Measurements from ENCODE around the gene CREBZF. TPM values are rescaled to one million over a fixed set of nuclear protein-coding genes. Genes with fewer than 3 reads are reported as not detected.

The CREBZF gene
- total and polyA plus RNA-seq, 9 of the 15 experiments (the other 6 are each of a cell fraction or from before 2014, with no cell fraction given): 7.2 to 70.2 (median 40.5) TPM

- FAIRE-seq (no peak), ATAC-seq (no peak), DNase-seq (ENCODE audit: extremely low read depth in 1 of 4, low spot score in 3 of 4) (no peak)
- Histone ChIP-seq H4K20me1 (replicated peaks; ENCODE audit: control insufficient read depth, insufficient read depth, low read length) (peaks cover 16% of the 10 kb centered on the region), H3K27me3 (ENCODE audit: control insufficient read depth in 2 of 2, insufficient read depth in 2 of 2, low read length in 2 of 2) (no peaks in the 10 kb centered on the region), H3K79me2 (ENCODE audit: control insufficient read depth, insufficient read depth, low read length) (peaks cover 32% of the 10 kb centered on the region), H3K9ac (ENCODE audit: insufficient read depth in 1 of 2, low read depth in 2 of 2, low read length in 2 of 2) (no peak overlapping the region), H3K4me1 (replicated peaks in 1 of 2; ENCODE audit: control insufficient read depth in 2 of 2, insufficient read depth in 2 of 2, low read length in 2 of 2) (peaks cover 5 to 14% of the 10 kb centered on the region in 2 experiments; a peak in 3 of 5 replicates), H3K4me2 (ENCODE audit: insufficient read depth, low read length) (no peak overlapping the region), H3K36me3 (ENCODE audit: control insufficient read depth, insufficient read depth, low read length) (peaks cover 15% of the 10 kb centered on the region), H3K27ac (ENCODE audit: extremely low read depth, low read depth, low read length) (no peak overlapping the region), H2AFZ (ENCODE audit: low read depth, low read length) (peak overlapping the region; percentile 99; the same call in 1 of the 2 replicates), H3K9me1 (ENCODE audit: control insufficient read depth, insufficient read depth, low read length) (no peaks in the 10 kb centered on the region), H3K9me3 (replicated peaks; ENCODE audit: control insufficient read depth, insufficient read depth, low read depth, low read length) (no peaks in the 10 kb centered on the region), H3K4me3 (no peak overlapping the region)
- BruUV-seq (replicated peaks): no TSS peak
- intact Hi-C loops (cut with micrococcal nuclease): loop anchor here (10.0 kb wide), 2 partner anchors 508 to 578 kb away; partner anchors contain the start of gene EED
- ChIA-PET POLR2A (no interaction called here), CTCF (ENCODE audit: low intra/inter-chr PET ratio) (no interaction called here)
- in situ Hi-C loops (cut with MboI): no loop called here
- 92% methylated on average over 3 of the region's 3 CpGs for WGBS (ENCODE audit: insufficient coverage, low coverage, missing lambda C conversion rate)
- no peak for TF ChIP-seq MXI1 (IDR thresholded peaks at IDR 0.05; ENCODE audit: low read depth, low read length)
- TF ChIP-seq TBP (optimal IDR thresholded peaks at IDR 0.05; ENCODE audit: low read depth, low read length): no peak
- no peak for TF ChIP-seq COPS2 (conservative IDR thresholded peaks at IDR 0.05)
- no peak for TF ChIP-seq HNRNPL (IDR thresholded peaks at IDR 0.05; ENCODE audit: low read depth, low read length)
- no peak for TF ChIP-seq ZNF280B (CRISPR knock-in tag; IDR thresholded peaks at IDR 0.05)
- no peak for TF ChIP-seq ZBTB40 (IDR thresholded peaks at IDR 0.05)
- TF ChIP-seq ZBTB40 (CRISPR knock-in tag; IDR thresholded peaks at IDR 0.05): no peak
- no peak for TF ChIP-seq TSC22D4 (tag; IDR thresholded peaks at IDR 0.05)
- no peak for TF ChIP-seq POLR2H (tag; IDR thresholded peaks at IDR 0.05; ENCODE audit: low read depth)
- TF ChIP-seq EP400 (IDR thresholded peaks at IDR 0.05): no peak
- no peak for TF ChIP-seq MED1 (CRISPR knock-in tag; IDR thresholded peaks at IDR 0.05; ENCODE audit: borderline replicate concordance)
These were observed 1.8 kb upstream of the CREBZF start for GRCh38 chr11:85666687-85667086.

Data from K562 (cell line).